Right lobe of liver (tissue), 4 donors: Measurements from ENCODE around the gene ZFR2.

Experiments
- CTCF ChIP-seq, 4 donors: fragments of 200-600 bp in 3 of 4; fragments of 450-650 bp in 1 of 4; IDR thresholded peaks; one replicate each; pipeline versions ENCODE4 v1.5.1 to v1.8.0; 2016 to 2022; ENCODE audit warnings: antibody characterized with exemption in 4 of 4, mild to moderate bottlenecking in 2 of 4
- POLR2A ChIP-seq: fragments of 450-650 bp; IDR thresholded peaks from one replicate; pipeline ENCODE4 v1.6.1; 2017; ENCODE audit warnings: antibody characterized with exemption, mild to moderate bottlenecking
- donor health status: DM: no; HTN: no; CAD: no.
- donor health status: DM: no; HTN: no; CAD: no.
- donor health status: DM: no; HTN: yes; CAD: no.

- no peak for TF ChIP-seq CTCF (IDR thresholded peaks at IDR 0.05)
- no peak for TF ChIP-seq POLR2A
Observed at GRCh38 chr19:3899531-3900294, 30.9 kb upstream of the ZFR2 start.
